ENCODE measurements around the gene GNG7.
A peak's percentile ranks its signal among the peaks of the same experiment; 100 is the strongest.
"Not testable (repeated sequence)": the region's sequence is repeated elsewhere in the genome, so short reads cannot be mapped to it uniquely, and the experiment has no call there.

GNG7 gene

DNA sequence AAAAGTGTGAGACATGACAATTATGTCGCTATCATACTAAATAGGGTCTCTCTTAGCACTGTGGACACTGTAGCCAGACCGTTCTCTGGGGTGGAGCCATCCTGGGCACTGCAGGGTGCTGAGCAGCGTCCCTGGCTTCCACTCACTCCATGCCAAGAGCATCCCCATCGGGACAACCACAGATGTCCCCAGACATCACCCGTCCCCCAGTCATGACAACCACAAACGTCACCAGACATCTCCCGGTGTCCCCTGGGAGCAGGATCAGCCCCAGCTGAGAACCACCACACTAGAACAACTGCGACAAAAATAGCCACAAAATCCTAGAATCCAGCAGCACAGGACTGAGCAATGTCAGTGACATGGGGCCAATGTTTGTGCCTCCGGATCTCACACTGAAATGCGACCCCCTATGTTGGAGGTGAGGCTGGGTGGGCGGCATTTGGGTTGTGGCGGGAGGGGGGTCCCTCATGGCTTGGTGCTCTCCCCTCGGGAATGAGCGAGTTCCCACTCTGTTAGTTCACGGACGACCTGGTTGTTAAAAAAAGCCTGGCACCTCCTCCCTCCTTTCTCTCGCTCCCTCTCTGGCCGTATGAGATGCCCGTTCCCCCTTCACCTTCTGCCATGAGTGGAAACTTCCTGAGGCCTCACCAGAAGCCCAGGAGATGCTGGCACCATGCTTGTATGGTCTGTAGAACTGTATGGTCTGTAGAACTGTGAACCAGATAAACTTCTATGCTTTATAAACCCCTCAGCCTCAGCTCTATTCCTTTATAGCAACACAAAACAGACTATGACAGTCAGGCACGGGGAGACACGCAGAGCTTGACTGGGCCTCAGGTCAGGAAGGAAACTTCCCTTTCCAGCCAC lies 132.7 kb downstream of the GNG7 start:
- DNase-seq: no peak

- DNase-seq: no peak
Observed at GRCh38 chr19:2567996-2568395, 134.5 kb downstream of the GNG7 start.

DNA sequence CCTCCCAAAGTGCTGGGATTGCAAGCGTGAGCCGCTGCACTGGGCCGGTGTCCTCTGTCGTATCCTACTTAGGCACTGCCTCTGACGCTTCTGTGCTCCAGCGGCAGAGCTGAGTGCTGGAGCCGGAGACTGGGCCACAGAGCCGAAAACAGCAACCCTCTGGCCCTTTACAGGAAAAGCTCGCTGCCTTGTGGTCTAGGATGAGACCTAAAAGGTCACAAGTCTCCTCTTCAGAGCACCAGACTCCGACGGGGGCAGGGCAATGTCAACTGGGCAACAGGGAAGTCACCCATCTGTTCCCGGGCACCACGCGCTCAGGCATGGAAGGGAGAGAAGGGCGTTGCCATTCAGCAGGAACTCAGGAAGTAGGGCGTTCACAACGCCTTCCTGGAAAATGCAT lies 134.9 kb downstream of the GNG7 start:
- no peak for DNase-seq

DNA sequence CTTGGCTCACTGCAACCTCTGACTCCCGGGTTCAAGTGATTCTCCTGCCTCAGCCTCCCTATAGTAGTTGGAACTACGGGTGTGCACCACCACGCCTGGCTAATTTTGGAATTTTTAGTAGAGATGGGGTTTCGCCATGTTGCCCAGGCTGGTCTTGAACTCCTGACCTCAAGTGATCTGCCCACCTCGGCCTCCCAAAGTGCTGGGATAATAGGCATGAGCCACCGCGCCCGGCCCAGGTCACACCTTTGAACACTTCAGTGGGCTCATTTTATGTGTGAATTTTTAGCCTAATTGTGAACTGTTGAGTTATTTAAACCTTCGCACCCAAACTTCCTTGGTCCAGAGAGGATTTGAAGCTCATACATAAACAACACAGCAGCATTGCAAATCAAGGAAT lies 138.9 kb downstream of the GNG7 start:
- DNase-seq: not testable (repeated sequence)

GRCh38 chr19:2561895-2562294 lies 140.6 kb downstream of the GNG7 start:
- DNase-seq: peak; percentile 27 to 55

DNA sequence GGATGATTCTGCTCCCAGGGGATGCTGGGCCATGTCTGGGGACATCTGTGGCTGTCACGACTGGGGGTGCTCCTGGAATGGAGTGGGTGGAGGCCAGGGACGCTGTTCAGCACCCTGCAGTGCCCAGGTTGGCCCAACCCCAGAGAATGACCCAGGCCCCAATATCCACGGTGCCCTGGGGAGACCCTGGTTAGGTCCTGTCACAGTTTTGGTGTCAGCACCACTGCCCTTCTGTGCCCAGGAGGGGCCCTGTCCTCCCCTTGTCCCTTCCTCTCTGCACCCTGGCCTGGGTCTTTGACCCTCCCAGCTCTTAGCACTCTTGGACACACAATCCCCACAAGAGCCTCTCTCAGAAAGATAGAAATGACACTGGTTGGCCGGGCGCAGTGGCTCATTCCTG lies 141.3 kb downstream of the GNG7 start:
- DNase-seq: no peak

DNA sequence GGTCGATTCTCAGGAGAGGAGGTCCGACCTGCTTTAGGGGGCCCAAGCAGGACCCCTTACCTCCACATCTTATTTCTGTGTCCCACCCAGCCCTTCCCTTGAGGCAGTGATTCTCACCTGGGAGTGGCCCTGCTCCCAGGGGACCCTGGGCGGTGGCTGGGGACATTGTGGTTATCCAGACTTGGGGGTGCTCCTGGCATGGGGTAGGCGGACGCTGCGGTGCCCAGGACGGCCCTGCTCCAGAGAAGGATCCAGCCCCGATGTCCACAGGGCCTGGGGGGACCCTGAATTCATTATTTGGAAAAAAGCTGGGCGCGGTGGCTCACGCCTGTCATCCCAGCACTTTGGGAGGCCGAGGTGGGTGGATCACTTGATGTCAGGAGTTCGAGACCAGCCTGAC lies 142.1 kb downstream of the GNG7 start:
- no peak for DNase-seq

DNA sequence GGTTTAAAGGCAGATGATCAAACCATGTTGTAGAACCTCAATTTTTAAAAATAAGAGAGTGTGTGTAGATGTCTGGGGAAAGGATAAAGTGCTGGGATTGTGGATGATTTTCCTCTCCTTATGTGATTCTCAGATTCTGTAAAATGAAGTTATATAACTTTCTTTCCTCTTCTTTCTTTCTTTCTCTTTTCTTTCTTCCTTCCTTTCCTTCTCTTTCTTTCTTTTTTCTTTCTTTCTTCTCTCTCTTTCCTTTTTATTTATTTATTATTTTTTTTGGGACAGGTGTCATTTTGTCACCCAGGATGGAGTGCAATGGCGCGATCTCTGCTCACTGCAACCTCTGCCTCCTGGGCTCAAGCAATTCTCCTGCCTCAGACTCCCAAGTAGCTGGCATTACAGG lies 144.0 kb downstream of the GNG7 start:
- no peak for DNase-seq

GRCh38 chr19:2558131-2558530 lies 144.4 kb downstream of the GNG7 start:
- DNase-seq: not testable (repeated sequence)

DNA sequence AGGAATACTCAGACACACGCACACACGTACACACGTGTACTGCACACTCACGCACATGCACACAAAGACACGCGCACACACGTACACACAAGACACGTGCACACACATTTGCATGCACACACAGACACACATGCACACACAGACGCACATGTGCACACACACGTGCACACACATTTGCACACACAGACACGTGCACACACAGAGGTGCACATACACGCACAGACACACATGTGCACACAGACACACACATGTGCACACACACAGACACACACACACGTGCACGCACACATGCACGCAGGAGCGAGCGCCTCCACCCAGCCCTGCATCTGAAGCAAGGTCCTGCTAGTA lies 145.4 kb downstream of the GNG7 start:
- DNase-seq: no peak

- DNase-seq: no peak
Observed at GRCh38 chr19:2556221-2557092, 146.0 kb downstream of the GNG7 start.

DNA sequence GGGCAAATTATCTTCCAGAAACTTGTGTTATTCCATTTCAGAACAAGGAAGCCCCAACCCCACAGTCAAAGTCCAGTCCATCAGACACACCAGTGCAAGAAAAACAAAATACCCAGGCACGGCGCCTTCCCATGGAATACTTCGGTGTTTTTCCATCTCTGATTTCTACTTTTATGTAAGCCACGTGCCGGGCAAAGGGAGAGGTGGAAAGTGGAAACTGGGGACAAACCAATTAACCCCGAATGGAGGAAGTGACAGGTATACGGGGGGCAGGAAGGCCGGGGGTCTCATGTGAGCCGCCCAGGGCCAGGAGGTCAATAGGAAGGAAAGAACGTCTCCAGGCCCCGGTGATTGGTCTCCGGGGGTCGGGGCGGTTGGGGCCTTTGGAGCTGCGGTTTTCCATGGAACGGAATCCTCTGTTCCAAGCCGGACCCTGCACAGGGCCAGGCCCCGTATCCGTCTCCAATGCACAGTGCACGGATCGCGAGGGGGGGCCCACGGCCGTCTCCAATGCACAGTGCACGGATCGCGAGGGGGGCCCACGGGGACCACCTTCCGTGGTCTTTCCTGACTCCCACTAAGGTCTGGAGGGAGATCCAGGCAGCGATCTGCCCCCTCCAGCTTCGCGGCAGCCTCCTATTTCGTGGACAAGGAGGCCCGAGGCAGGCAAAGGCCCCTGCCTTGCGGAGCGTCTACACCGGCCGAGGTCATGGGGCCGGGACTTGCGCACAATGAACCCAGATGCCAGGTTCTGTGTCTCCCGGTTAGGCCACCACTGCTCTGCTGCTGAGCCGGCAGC lies 146.9 kb downstream of the GNG7 start:
- no peak for DNase-seq

- no peak for DNase-seq
Observed at GRCh38 chr19:2554856-2555255, 147.6 kb downstream of the GNG7 start.

DNA sequence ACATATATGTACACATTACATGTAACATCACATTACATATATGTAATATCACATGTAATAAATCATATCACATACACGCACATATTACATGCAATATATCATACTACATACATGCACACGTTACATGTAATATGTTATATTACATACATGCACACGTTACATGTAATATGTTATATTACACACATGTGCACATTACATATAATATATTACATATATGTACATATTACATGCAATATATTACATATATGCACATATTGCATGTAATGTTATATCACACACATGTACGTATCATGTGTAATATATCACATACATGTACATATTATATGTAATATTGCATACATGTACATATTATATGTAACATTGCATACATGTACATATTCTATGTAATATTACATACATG lies 149.0 kb downstream of the GNG7 start:
- no peak for DNase-seq

GRCh38 chr19:2552859-2553258 lies 149.6 kb downstream of the GNG7 start:
- peak; percentile 33 to 37 for DNase-seq

DNA sequence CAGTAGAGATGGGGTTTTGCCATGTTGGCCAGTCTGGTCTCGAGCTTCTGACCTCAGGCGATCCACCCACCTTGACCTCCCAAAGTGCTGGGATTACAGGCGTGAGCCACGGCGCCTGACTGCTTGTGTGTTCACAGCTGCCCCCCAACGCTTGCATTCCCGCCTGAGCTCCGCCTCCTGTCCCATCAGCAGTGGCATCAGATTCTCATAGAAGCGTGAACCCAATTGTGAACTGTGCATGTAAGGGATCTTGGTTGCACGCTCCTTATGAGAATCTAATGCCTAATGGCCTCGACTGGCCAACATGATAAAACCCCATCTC lies 150.7 kb downstream of the GNG7 start:
- DNase-seq: no peak

- DNase-seq: no peak
Observed at GRCh38 chr19:2551172-2551863, 151.2 kb downstream of the GNG7 start.

DNA sequence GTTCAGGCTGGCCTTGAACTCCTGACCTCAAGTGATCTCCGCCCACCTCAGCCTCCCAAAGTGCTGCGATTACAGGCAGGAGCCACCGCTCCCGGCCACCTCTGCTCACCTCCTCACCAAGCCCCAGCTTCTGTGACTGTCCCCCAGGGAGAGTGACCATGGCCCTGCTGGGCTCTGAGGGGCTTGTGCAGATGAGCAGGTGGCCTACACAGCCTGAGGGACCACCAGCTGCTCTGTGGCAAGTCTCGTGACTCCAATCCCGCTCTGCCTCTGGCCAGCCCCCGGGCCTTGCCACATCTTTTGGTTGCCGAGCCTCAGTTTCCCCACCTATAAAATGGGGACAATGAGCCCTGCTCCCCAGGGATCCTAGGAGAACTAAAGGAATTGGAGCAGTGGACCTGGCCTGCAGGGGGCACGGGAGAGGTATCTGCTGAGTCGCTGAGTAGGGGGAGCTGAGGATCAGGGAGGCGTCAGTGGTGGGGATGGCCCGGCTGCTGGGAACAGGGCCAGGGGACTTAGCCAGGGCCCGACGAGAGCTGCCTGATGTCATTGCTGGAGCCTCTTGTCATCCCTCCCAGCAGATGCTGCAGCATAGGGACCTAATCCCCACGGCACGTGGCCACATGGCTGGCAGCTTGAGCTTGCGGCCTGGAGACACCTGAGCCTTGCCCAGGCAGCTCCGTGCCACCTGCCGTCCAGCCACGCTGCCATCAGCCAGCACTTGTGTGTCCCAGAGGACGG lies 151.9 kb downstream of the GNG7 start:
- DNase-seq: no peak

DNA sequence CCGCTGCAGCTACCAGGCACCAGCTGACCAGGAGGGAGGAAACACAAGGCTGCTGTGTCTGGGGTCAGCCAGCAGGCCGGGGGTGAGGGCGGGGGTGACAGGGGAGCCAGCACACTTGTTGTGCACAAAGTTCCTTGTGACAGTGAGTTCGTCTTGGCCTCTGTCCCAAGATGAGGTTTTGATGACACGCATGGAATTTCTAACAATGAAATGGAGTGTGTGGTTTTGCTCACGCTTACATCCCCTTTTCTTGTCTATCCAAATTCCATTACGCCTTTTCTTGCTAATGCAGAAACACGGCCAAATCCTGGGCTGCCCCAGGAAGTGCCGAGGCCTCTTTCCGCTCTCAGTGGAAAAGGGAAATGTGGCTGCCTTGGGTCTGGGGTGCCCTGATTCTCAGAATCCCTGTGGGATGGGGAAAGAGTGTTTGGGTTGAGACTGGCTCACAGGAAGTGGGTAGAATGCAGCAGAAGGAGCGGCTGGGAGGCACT lies 152.7 kb downstream of the GNG7 start:
- no peak for DNase-seq

DNA sequence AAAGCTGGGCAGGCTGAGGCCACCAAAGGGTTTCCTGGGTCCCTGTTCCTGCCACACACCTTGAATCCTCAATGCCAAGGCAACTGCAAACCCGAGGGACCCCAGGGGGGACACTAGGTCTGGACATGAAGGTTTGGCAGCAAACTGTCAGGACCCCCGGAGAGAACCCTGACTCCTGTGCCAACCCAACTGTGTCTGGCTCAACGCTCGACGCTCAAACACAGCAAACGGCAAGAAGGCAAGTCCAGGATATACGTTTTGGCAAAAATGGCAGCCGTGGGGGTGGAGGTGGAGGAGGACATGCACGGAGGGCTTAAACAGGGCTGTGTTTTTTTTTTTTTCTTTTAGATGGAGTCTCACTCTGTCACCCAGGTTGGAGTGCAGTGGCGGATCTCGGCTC lies 153.5 kb downstream of the GNG7 start:
- no peak for DNase-seq

- no peak for DNase-seq
Observed at GRCh38 chr19:2547721-2548120, 154.8 kb downstream of the GNG7 start.
